Duodenal mucosa (tissue), 2 donors: Measurements from ENCODE around the gene RNF223.

Source experiments
- H3K27ac ChIP-seq: one replicate; pipeline ENCODE4 v1.7.0; 2013; ENCODE audit warnings: low read depth, low read length
- H3K27me3 ChIP-seq, 2 donors: one replicate each; pipeline ENCODE4 v1.7.0; 2013; ENCODE audit warnings: low read length in 2 of 2, control low read depth in 1 of 2; ENCODE audit not compliant: insufficient read depth in 2 of 2, control insufficient read depth in 1 of 2
- H3K36me3 ChIP-seq, 2 donors: one replicate each; pipeline ENCODE4 v1.7.0; 2013; ENCODE audit warnings: low read length in 2 of 2, control low read depth in 1 of 2; ENCODE audit not compliant: insufficient read depth in 2 of 2, control insufficient read depth in 1 of 2
- H3K4me1 ChIP-seq, 2 donors: one replicate each; pipeline ENCODE4 v1.7.0; 2013; ENCODE audit warnings: low read length in 2 of 2, control low read depth in 1 of 2; ENCODE audit not compliant: insufficient read depth in 2 of 2, control insufficient read depth in 1 of 2
- H3K4me3 ChIP-seq, 2 donors: one replicate each; pipeline ENCODE4 v1.7.0; 2013; ENCODE audit warnings: low read length in 2 of 2, low read depth in 1 of 2
- H3K9ac ChIP-seq, 2 donors: one replicate each; pipeline ENCODE4 v1.7.0; 2013; ENCODE audit warnings: low read length in 2 of 2, low read depth in 1 of 2
- H3K9me3 ChIP-seq, 2 donors: one replicate each; pipeline ENCODE4 v1.7.0; 2013; ENCODE audit warnings: low read length in 2 of 2, control low read depth in 1 of 2; ENCODE audit not compliant: control insufficient read depth in 1 of 2

Gene RNF223

GRCh38 chr1:1042835-1043234, 31.3 kb downstream of the RNF223 start:
- peaks cover 9 to 20% of the 10 kb centered on the region in 2 donors for H3K4me1 ChIP-seq
- H3K9me3 ChIP-seq: no peaks in the 10 kb centered on the region
- peaks cover 0 to 11% of the 10 kb centered on the region in 2 donors for H3K36me3 ChIP-seq
- no peak overlapping the region for H3K27ac ChIP-seq
- H3K27me3 ChIP-seq: peaks cover 14 to 17% of the 10 kb centered on the region in 2 donors
- no peak overlapping the region for H3K9ac ChIP-seq
- H3K4me3 ChIP-seq: no peak overlapping the region

GRCh38 chr1:1041873-1042272, 32.2 kb downstream of the RNF223 start:
- Histone ChIP-seq H3K27me3 (peaks cover 17 to 22% of the 10 kb centered on the region in 2 donors), H3K9ac (no peak overlapping the region), H3K4me3 (no peak overlapping the region), H3K27ac (no peak overlapping the region), H3K9me3 (no peaks in the 10 kb centered on the region), H3K36me3 (peaks cover 0 to 7% of the 10 kb centered on the region in 2 donors), H3K4me1 (peaks cover 9 to 20% of the 10 kb centered on the region in 2 donors)

- Histone ChIP-seq H3K9me3 (no peaks in the 10 kb centered on the region), H3K9ac (no peak overlapping the region), H3K27me3 (peaks cover 17 to 25% of the 10 kb centered on the region in 2 donors), H3K4me3 (no peak overlapping the region), H3K36me3 (peaks cover 0 to 6% of the 10 kb centered on the region in 2 donors), H3K4me1 (peaks cover 9 to 20% of the 10 kb centered on the region in 2 donors), H3K27ac (no peak overlapping the region)
Observed at GRCh38 chr1:1041092-1041523, 33.0 kb downstream of the RNF223 start.

- H3K9ac ChIP-seq: no peak overlapping the region
- H3K36me3 ChIP-seq: peaks cover 0 to 6% of the 10 kb centered on the region in 2 donors
- no peak overlapping the region for H3K27ac ChIP-seq
- peak overlapping the region; percentile 50 to 54 for H3K4me3 ChIP-seq
- H3K4me1 ChIP-seq: peaks cover 9 to 20% of the 10 kb centered on the region in 2 donors
- H3K9me3 ChIP-seq: no peaks in the 10 kb centered on the region
- H3K27me3 ChIP-seq: peaks cover 17 to 25% of the 10 kb centered on the region in 2 donors
Observed at GRCh38 chr1:1040004-1040991, 33.8 kb downstream of the RNF223 start.

GRCh38 chr1:1039145-1039910, 34.8 kb downstream of the RNF223 start:
- H3K4me1 ChIP-seq: peaks cover 9 to 20% of the 10 kb centered on the region in 2 donors
- H3K4me3 ChIP-seq: no peak overlapping the region
- no peaks in the 10 kb centered on the region for H3K36me3 ChIP-seq
- H3K27me3 ChIP-seq: peaks cover 17 to 26% of the 10 kb centered on the region in 2 donors
- H3K27ac ChIP-seq: no peak overlapping the region
- no peak overlapping the region for H3K9ac ChIP-seq
- no peaks in the 10 kb centered on the region for H3K9me3 ChIP-seq

GRCh38 chr1:1038694-1039093, 35.4 kb downstream of the RNF223 start:
- Histone ChIP-seq H3K9ac (no peak overlapping the region), H3K4me3 (no peak overlapping the region), H3K36me3 (no peaks in the 10 kb centered on the region), H3K9me3 (no peaks in the 10 kb centered on the region), H3K27me3 (peaks cover 17 to 31% of the 10 kb centered on the region in 2 donors), H3K27ac (no peak overlapping the region), H3K4me1 (peaks cover 9 to 20% of the 10 kb centered on the region in 2 donors)

- peaks cover 9 to 22% of the 10 kb centered on the region in 2 donors for H3K4me1 ChIP-seq
- no peaks in the 10 kb centered on the region for H3K9me3 ChIP-seq
- no peak overlapping the region for H3K27ac ChIP-seq
- H3K9ac ChIP-seq: no peak overlapping the region
- H3K27me3 ChIP-seq: peaks cover 17 to 31% of the 10 kb centered on the region in 2 donors
- no peaks in the 10 kb centered on the region for H3K36me3 ChIP-seq
- H3K4me3 ChIP-seq: no peak overlapping the region
Observed at GRCh38 chr1:1037366-1038327, 36.5 kb downstream of the RNF223 start.

GRCh38 chr1:1035291-1035943, 38.7 kb downstream of the RNF223 start:
- no peaks in the 10 kb centered on the region for H3K9me3 ChIP-seq
- H3K27ac ChIP-seq: no peak overlapping the region
- H3K4me1 ChIP-seq: peaks cover 17 to 30% of the 10 kb centered on the region in 2 donors
- H3K9ac ChIP-seq: no peak overlapping the region
- H3K4me3 ChIP-seq: no peak overlapping the region
- peaks cover 24 to 31% of the 10 kb centered on the region in 2 donors for H3K27me3 ChIP-seq
- no peaks in the 10 kb centered on the region for H3K36me3 ChIP-seq

- Histone ChIP-seq H3K9ac (no peak overlapping the region), H3K36me3 (no peaks in the 10 kb centered on the region), H3K9me3 (no peaks in the 10 kb centered on the region), H3K27me3 (peaks cover 15 to 31% of the 10 kb centered on the region in 2 donors), H3K27ac (no peak overlapping the region), H3K4me3 (no peak overlapping the region), H3K4me1 (peaks cover 9 to 23% of the 10 kb centered on the region in 2 donors)
Observed at GRCh38 chr1:1034439-1034781, 39.7 kb downstream of the RNF223 start.
